ENCODE measurements around the gene IZUMO1. TPM values are rescaled to one million over a fixed set of nuclear protein-coding genes. Genes with fewer than 3 reads are reported as not detected.
"Not testable (repeated sequence)": the region's sequence is repeated elsewhere in the genome, so short reads cannot be mapped to it uniquely, and the experiment has no call there.

IZUMO1 gene
- polyA plus RNA-seq, 2 of the 4 experiments (the other 2 are of a cell fraction), result not detected

- peak overlapping the region in 1 of 2 experiments; percentile 83; a peak in 2 of 6 replicates for H3K27ac ChIP-seq
- H3K9me3 ChIP-seq, result no peaks in the 10 kb centered on the region
- DNase-seq (ENCODE audit: low read depth in 1 of 2, low spot score in 1 of 2), result no peak
- ATAC-seq, result no peak
- FAIRE-seq, result no peak
- WGBS (ENCODE audit: missing lambda C conversion rate), result 71% methylated on average over 6 of the region's 6 CpGs
- ChIA-PET CTCF (interaction anchor here (0.6 to 17.2 kb wide), 23 partner anchors 10 to 205 kb away, joined by 3 to 927 read pairs (median 5); partner anchors contain the start of genes BCAT2, CA11, FTL and GYS1), POLR2A (interaction anchor here (2.7 kb wide), 1 partner anchor 42 kb away, joined by 18 read pairs; the partner anchor contains the start of gene HSD17B14)
- peaks cover 5% of the 10 kb centered on the region; the same call in 2 of the 3 replicates for H3K4me1 ChIP-seq
- TF ChIP-seq JUNB (IDR thresholded peaks at IDR 0.05) (no peak), BCL3 (IDR thresholded peaks at IDR 0.05) (no peak), MAFK (IDR thresholded peaks at IDR 0.05; ENCODE audit: partially characterized antibody) (no peak)
- TF ChIP-seq, protein P1, sequence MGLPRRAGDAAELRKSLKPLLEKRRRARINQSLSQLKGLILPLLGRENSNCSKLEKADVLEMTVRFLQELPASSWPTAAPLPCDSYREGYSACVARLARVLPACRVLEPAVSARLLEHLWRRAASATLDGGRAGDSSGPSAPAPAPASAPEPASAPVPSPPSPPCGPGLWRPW (IDR thresholded peaks at IDR 0.05), result no peak
- H3K4me2 ChIP-seq, result peak overlapping the region; percentile 78; the same call in 2 of the 3 replicates
- no peak overlapping the region for H3K4me3 ChIP-seq
Measured at GRCh38 chr19:48794291-48794690, 47.6 kb upstream of the IZUMO1 start.

DNA sequence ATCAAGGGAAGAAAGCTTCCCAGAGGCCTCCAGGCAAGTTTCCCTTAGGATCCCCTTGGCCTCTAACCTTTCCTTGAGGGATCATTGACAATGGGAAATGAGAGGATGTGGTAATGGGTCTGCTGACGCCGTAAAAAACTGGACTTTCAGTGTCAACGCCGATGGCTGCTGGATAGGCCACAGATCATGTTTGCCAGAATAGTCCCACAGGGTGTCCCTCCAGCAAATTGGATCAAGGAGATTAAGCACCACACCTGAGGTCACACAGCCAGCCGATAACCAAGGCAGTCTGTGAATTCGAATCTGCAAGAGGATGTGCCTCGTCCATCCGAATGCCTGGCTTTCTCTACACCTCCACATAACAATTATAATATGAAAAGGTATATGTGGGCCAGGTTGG, 46.6 kb upstream of the IZUMO1 start:
- 73% methylated on average over 8 of the region's 8 CpGs for WGBS (ENCODE audit: missing lambda C conversion rate)
- TF ChIP-seq RAD21 (conservative IDR thresholded peaks at IDR 0.05 in 1 of 2, IDR thresholded peaks at IDR 0.05 in 1 of 2), result no peak
- no peak for TF ChIP-seq ZFP36 (IDR thresholded peaks at IDR 0.05; ENCODE audit: borderline replicate concordance, partially characterized antibody)
- no peak for TF ChIP-seq TP53 (CRISPR knock-in tag; IDR thresholded peaks at IDR 0.05)
- no peak for TF ChIP-seq JUN (IDR thresholded peaks at IDR 0.05)
- no peak for TF ChIP-seq CEBPB (IDR thresholded peaks at IDR 0.05)
- TF ChIP-seq POLR2A (IDR thresholded peaks at IDR 0.05; ENCODE audit: low read length), result no peak
- no peak for TF ChIP-seq USF2 (IDR thresholded peaks at IDR 0.05)
- Histone ChIP-seq H3K9me3 (no peaks in the 10 kb centered on the region), H3K4me2 (no peak overlapping the region), H3K27ac (no peak overlapping the region), H3K4me1 (peaks cover 5% of the 10 kb centered on the region; the same call in 2 of the 3 replicates), H3K4me3 (no peak overlapping the region)
- no peak for FAIRE-seq
- no peak for ATAC-seq
- no peak for DNase-seq (ENCODE audit: low read depth in 1 of 2, low spot score in 1 of 2)
- ChIA-PET POLR2A (no interaction called here), CTCF (interaction anchor here (0.7 to 17.2 kb wide), 11 partner anchors 9 to 200 kb away, joined by 3 to 927 read pairs (median 16); partner anchors contain the start of genes BCAT2, FTL, GYS1 and HSD17B14)

DNA sequence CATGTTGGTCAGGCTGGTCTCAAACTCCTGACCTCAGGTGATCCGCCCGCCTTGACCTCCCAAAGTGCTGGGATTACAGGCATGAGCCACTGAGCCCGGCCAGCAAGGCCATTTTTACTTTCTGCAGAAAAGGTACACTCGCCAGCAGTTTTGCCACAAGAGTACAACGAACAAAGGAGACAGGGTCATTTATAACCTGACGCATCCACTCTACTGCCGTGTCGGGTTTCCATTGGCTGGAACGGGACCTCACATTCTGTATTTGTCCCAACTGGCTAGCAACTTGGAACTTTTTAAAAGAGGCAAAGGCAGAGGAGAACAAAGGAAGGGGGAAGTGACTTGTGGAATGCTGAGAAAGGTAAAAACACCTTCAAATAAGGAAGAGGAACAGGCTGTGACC, 40.6 kb upstream of the IZUMO1 start:
- H3K27ac ChIP-seq; H3K4me1 ChIP-seq; H3K9me3 ChIP-seq; DNase-seq (ENCODE audit: low read depth in 1 of 2, low spot score in 1 of 2); H3K4me3 ChIP-seq; FAIRE-seq; POLR2A ChIA-PET; ATAC-seq; H3K4me2 ChIP-seq: not testable (repeated sequence)
- WGBS (ENCODE audit: missing lambda C conversion rate), result 78% methylated on average over 9 of the region's 9 CpGs
- CTCF ChIA-PET, result interaction anchor here (0.6 to 17.2 kb wide), 69 partner anchors 9 to 434 kb away, joined by 3 to 927 read pairs (median 5); partner anchors contain the start of genes BCAT2, CA11, FTL and FUT2

DNA sequence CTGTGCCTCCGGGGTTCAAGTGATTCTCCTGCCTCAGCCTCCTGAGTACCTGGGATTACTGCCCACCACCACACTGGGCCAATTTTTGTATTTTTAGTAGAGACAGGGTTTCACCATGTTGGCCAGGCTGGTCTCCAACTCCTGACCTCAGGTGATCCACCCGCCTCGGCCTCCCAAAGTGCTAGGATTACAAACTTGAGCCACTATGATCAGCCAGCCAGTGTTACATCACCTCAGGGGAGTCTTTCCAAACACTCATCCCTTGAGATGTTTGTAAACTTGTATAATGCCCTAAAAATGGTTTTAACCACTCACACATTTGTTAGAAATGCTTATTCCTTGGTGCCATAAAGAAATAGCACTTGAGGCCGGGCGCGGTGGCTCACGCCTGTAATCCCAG, 39.7 kb upstream of the IZUMO1 start:
- H3K4me1 ChIP-seq; POLR2A ChIA-PET; H3K9me3 ChIP-seq; FAIRE-seq; H3K4me2 ChIP-seq; ATAC-seq; H3K27ac ChIP-seq; DNase-seq (ENCODE audit: low read depth in 1 of 2, low spot score in 1 of 2); H3K4me3 ChIP-seq: not testable (repeated sequence)
- CTCF ChIA-PET, result interaction anchor here (0.6 to 17.2 kb wide), 13 partner anchors 8 to 439 kb away, joined by 3 to 927 read pairs (median 22); partner anchors contain the start of genes CA11, FTL and HSD17B14
- WGBS (ENCODE audit: missing lambda C conversion rate), result 90% methylated on average over 7 of the region's 7 CpGs

DNA sequence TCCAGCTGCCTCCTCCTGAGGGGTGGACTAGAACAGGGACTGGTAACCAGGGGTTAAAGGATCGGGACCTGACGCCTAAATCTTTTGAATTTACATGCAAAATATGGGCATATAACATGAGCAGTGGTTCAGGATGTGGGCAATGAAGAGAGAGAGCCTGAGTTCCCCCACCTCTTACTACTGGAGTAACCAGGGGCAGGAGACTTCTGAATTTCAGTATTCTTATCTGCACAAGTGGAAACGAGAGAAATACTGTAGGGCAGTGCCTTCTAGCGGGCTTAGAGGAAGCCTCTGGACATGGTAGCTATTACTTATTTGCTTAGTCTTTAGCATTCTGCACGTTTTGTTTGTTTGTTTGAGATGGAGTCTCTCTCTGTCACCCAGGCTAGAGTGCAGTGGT, 37.8 kb upstream of the IZUMO1 start:
- TF ChIP-seq RAD21 (conservative IDR thresholded peaks at IDR 0.05 in 1 of 2, IDR thresholded peaks at IDR 0.05 in 1 of 2), result peak in 1 of 2 experiments; percentile 38; a peak in 2 of 5 replicates
- TF ChIP-seq ZFP36 (IDR thresholded peaks at IDR 0.05; ENCODE audit: borderline replicate concordance, partially characterized antibody), result no peak
- no peak for TF ChIP-seq USF2 (IDR thresholded peaks at IDR 0.05)
- peaks cover 10% of the 10 kb centered on the region for H3K4me1 ChIP-seq
- ATAC-seq, result peak in 1 of 2 experiments; percentile 20; a peak in 3 of 6 replicates
- no peaks in the 10 kb centered on the region for H3K9me3 ChIP-seq
- H3K27ac ChIP-seq, result no peak overlapping the region
- ChIA-PET POLR2A (interaction anchor here (0.7 kb wide), 1 partner anchor 60 kb away, joined by 5 read pairs; no protein-coding TSS in a partner anchor), CTCF (interaction anchor here (0.6 to 17.2 kb wide), 13 partner anchors 14 to 541 kb away, joined by 3 to 927 read pairs (median 5); partner anchors contain the start of genes CA11 and HSD17B14)
- H3K4me2 ChIP-seq, result no peak overlapping the region
- no peak overlapping the region for H3K4me3 ChIP-seq
- DNase-seq (ENCODE audit: low read depth in 1 of 2, low spot score in 1 of 2), result peak in 1 of 2 experiments; percentile 53
- no peak for FAIRE-seq
- WGBS (ENCODE audit: missing lambda C conversion rate), result 59% methylated on average over 5 of the region's 5 CpGs
